GM18870 (cell line): ENCODE data around the gene PHOSPHO1.

ENCODE experiments used
- ATAC-seq: cut with Tn5 transposase; IDR thresholded peaks from one replicate; pipeline ENCODE4 v1.9.1; 2021; ENCODE audit warnings: moderate library complexity; ENCODE audit not compliant: unreplicated experiment

Gene PHOSPHO1

DNA sequence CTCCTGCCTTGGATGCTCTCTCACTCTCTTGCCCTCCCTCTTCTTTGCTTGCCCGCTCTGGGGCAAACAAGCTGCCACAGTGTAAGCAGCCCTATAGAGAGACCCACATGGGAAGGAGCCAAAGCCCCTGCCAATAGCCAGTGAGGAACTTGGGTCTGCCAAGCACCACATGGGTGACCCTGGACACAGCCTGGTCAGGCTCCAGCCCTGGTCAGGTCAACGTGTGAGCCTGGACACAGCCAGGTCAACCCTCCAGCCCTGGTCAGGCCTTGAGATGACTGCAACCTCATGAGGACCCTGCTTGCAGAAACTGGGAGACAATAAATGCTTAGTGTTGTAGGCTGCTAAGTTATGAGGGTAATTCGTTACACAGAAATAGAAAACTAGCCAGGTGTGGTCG lies 14.3 kb upstream of the PHOSPHO1 start:
- no peak for ATAC-seq

DNA sequence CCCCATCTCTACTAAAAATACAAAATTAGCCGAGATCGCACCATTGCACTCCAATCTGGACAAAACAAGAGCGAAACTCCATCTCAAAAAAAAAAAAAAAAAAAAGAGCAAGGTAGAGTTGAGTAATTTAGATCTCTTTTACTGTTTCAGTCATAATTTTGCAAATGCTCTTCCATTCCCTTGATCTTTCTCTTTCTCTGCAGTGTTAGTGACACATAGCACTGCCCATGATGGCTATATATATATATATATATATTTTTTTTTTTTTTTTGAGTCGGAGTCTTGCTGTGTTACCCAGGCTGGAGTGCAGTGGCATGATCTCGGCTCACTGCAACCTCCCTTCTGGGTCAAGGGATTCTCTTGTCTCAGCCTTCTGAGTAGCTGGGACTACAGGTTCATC lies 12.2 kb upstream of the PHOSPHO1 start:
- no peak for ATAC-seq

DNA sequence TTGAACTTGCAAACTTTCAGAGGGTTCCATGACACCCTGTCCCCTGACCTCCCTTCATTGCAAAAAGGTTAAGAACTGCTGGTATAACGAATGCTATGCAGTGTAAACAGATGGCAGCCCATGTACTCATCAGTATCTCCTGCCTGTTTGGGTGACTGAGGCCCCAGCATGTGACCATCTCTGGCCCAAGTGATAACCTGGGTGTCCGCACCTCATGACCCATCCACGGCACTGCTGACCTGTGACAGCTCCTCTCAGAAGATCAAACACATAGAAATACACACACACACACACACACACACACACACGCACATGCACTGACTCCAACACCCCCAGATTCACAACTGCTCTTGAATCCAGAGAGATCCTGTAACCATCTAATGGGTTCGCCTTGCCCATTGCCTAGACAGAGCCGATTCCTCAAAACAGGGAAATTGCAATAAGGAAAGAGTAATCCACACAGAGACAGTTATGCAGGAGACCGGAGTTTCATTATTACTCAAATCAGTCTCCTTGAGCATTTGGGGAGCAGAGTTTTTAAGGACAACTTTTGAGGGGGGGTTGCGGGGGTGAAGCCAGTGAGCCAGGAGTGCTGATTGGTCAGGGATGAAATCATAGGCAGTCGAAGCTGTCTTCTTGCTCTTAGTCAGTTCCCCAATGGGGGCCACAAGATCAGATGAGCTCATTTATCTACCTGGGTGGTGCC lies 11.3 kb upstream of the PHOSPHO1 start:
- no peak for ATAC-seq

DNA sequence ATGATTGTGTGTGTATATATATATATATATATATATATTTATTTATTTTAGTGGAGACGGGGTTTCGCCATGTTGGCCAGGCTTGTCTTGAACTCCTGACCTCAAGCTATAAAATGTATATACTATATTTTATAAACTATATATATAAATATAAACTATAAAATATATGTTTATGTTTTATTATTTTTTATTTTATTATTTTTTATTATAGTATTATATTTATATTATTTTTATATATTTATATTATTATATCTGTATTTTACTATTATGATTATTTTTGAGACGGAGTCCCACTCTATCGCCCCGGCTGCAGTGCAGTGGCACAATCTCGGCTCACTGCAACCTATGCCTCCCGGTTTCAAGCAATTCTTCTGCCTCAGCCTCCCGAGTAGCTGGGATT lies 10.5 kb upstream of the PHOSPHO1 start:
- ATAC-seq, result no peak

DNA sequence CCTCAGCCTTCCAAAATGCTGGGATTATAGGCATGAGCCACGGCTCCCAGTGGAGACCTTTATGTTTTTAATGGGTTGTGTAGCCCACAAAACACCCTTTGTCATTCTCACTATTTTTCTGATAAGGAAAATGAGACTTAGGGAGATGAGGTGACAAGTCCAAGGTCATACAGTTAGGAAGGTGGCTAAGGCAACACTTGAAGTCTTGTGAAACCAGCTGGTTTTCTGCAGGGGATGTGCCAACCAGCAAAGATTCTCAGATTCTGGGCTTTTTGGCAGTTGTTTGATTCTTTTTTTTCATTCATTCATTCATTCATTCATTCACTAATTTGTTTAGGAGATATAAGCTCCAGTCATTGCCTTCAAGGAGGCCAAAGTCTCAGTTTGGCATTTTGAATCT lies 10.0 kb upstream of the PHOSPHO1 start:
- no peak for ATAC-seq

DNA sequence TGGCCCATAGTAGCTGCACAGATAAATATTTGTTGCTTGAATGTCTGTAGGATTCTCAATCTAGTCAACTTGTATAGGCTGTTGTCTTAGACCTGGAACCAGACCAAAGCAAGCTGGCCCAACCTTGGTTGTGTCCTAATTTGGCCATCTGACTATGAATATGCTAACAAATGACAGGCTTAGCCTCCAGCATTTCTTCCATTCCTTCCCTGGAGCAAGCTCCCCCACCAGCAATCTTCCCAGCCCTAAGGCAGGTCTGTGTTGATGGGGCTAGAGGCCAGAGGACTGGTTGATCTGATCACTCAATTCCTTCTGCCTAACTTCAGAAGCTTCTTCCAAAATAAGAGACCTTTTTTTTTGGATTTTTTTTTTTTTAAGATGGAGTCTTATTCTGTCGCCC lies 9.4 kb upstream of the PHOSPHO1 start:
- ATAC-seq, result no peak

DNA sequence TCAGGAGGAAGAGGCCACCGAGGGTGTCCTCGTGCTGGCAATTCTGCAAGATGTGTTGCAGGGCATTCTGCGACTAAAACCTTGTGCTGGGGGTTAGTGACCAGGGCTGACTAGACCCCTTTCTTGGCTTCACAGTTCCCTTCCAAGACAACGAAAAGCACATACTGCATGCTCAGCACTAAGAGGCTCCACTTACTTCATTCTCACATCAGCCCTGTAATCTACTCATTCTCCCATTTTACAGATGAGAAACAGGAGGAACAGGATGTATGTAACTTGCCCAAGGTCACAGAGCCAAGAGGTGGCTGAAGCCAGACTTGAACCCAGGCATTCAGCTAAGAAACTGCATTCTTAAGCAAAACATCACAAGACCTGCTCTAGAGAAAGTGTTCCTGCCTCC lies 5.3 kb upstream of the PHOSPHO1 start:
- no peak for ATAC-seq

DNA sequence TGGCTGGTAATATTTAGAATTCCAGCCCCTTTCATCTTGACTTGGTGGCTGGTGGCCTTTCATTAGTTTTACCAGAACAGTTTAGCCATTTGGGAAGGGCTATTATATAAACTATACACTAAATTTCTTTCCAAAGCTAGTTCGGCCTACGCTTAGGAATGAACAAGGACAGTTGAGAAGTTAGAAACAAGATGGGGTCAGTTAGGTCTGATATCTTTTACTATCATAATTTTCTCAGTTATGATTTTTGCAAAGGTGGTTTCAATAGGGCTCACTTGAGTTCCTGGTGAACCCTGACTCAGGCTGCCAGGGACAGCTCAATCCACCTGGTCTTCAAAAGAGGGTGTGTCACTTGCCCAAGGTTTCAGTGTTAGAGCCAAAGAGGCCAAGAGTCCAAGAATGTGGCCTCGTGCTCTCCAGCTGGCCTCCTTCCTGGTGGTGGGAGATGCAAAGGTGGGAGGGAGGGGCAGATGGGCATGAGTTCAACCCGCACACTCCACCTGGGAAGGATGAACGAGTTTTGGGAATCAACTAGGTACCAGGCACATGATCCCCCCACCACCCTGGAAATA lies 4.0 kb upstream of the PHOSPHO1 start:
- no peak for ATAC-seq

DNA sequence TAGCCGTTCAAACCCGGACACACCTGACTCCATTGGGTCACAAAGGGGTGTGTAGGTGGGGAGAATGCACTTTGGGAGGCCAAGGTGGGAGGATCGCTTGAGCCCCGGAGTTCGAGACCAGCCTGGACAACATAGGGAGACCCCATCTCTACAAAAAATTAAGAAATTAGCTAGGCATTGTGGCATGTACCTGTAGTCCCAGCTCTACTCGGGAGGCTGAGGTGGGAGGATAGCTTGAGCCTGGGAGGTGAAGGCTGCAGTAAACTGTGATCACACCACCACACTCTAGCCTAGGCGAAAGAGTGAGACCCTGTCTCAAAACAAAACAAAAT lies 942 bp upstream of the PHOSPHO1 start:
- ATAC-seq, result no peak

DNA sequence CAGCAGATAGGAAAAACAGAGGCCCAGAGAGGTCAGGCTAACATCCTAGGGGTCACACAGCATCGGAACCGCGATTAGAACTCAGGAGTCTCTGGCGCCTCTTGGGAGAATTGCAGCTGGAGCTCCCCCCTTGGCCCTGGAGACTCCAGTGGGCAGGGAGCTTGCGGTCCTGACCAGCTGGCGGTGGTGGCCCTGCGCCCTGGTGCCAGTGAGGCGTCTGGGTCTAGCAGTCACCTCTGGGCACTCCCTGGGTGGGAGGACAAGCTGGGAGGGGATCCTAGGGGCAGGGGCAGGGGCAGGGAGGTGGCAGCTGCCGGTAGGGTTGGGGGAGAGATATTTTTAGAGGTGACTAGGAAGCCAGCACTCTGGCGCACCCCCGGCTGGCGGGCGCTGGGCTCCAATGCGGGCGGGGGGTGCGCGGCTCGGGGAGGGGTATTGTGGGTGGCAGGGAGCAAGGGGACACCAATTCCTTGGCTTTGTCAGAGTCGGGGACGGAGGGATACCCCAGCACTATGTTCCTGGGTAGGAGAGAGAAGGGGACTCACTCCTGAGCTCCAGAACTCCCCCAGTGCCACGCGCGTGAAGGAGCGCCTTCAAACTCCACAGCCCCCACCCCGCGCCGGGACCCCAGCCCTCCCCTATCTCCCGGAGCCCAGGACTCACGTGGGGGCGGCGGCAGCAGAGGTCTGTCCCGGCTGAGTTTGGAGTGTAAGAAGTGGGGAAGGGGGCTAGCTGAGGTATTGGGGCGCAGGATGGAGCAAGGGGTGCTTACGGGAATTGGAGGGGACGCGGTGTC lies 584 bp downstream of the PHOSPHO1 start:
- no peak for ATAC-seq

DNA sequence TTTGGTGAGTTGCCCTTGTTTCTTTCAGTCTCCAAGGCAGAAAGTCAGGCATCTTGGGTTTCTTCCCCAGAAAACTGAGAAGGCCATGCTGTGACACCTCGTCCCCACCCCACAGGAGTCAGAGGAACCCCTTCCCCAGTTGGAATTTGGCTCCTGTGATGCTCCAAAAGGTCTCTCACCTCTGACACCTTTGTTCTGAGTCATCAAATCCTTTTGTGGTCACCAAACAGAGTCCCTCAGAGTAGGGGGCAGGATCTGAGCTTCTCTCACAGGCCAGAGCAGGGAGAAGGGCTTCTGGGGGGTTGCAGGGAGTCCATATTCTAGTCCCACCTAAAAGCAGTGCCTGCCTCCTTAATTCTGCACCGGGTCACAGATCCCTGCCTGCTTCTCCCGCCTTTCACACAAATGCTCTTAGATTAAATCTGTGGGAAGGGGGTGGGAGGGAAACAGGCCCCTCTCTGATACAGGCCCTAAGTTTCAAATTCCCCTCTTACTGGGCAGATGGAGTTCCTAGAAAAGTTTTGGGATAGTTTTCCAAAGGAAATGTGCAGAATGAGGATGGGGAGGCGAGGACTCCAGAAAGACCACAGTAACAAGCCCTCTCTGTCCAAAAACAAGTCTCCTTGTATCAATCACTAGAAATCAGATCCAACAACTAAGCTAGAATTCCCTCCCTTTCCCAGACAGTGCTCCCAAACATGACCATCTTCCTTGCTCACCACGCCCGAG lies 1.3 kb downstream of the PHOSPHO1 start:
- ATAC-seq, result no peak

DNA sequence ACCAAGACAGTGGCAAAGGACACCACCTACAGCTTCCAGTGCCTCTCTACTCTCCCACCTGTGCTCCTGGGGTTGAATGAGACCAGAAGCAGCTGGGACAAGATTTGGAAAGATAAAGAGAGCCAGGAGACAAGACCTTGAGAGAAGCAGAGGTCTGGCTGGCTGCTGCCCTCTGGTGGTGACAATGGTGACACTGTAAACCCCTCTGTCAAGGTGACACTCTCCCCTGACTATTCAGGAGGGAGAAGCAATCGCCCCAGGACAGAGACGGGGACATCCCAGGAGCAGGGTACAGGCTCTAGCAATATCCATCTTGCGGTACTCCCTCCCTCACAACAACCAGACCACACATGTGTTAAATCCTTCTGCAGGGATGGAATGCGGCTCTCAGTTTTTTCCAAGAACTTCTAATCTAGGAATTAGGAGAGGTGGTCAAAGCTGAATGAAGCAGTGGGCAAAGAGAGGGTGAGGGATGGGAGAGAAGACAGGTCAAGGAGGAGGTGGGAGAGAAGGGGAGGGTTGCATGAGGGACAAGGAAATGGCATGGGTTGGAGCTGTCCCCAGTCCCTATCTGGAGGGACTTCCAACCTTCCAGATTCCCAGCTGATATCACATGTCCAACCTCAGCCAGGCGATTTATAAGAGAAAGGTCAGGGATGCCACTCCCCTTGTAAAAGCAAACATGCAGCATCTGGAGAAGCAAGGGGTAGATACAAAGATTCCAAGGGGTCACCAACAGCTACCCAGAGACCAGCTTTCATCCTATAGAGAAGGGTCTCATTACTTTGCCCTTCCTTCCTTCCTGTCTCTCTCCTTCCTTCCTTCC lies 2.9 kb downstream of the PHOSPHO1 start:
- no peak for ATAC-seq

DNA sequence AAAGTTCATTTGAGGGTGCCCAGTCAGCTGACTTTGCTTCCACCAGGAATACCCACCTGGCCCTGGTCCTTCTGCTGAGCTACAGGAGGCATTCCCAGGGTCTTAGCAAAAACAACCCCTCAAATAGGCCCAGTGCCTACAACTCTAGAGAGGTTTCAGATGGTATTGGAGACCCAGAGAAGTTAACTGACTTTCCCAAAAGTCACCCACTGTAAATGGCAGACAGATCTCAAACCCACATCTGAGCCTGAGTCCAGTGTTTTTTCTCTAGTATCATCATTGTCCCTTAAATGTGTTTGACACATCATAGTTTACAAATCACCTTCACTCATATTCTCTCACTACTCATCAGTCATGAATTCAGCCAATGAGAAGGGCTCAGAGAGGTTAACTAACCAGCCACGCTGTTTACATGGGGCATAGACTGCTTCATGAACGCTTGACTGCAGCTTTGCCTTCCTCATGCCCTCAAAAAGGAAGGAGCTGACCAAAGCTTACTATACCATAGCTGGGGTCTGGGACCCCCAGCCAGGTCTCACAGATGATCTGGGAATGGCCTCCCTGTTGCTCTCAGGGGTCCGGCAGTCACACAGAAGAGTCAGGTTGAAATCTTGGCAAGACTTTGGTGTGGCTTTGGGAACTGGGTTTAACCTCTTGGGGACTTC lies 3.7 kb downstream of the PHOSPHO1 start:
- no peak for ATAC-seq

DNA sequence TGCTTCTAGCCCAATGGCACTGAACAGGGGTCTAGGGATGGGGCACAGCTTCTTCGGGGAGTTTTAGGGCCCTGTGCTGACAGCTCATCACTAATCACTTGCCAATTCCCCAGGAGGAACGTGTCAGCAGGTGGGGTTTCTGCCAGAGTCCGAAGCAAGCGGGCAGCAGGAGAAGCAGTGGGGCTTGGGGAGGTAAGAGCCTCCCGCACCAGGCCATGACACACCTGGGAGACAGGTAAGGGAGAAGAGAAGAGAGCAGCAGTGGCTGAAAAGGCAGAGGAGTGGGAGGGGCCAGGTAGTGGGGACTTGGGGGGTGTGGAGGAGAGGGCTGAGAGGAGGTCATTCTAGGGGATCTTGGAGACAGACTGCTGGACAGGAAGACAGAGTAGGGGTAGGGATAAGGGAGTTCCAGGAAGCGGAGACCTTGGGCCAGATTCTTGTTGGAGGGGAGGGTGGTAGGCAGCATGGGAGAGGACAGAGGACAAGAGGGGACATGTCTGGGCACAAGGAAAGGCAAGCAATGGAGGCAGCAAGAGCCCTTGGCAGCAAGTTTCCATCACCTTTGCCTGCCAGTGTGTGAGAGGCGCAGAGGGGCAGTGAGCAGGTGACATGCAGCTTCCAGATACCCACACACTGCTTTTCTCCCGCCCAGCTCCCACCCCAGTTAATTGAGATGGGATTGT lies 4.9 kb downstream of the PHOSPHO1 start:
- ATAC-seq, result no peak

DNA sequence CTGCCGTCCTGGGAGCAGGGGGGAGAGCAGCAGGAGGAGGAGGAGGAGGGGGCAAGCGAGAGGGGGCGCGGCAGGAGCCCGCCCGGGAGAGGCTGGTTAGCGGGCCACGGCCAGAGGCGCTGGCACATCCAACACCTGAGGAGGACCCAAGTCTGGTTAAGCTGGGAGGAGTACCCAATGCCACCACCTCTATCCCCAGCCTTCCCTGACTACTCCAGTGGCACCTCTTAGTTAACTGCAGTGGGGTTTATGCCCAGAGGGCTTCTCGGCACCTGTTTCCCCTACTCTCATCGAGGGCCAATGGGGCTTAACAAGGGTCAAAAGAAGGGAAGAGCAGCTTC lies 5.6 kb downstream of the PHOSPHO1 start:
- no peak for ATAC-seq

DNA sequence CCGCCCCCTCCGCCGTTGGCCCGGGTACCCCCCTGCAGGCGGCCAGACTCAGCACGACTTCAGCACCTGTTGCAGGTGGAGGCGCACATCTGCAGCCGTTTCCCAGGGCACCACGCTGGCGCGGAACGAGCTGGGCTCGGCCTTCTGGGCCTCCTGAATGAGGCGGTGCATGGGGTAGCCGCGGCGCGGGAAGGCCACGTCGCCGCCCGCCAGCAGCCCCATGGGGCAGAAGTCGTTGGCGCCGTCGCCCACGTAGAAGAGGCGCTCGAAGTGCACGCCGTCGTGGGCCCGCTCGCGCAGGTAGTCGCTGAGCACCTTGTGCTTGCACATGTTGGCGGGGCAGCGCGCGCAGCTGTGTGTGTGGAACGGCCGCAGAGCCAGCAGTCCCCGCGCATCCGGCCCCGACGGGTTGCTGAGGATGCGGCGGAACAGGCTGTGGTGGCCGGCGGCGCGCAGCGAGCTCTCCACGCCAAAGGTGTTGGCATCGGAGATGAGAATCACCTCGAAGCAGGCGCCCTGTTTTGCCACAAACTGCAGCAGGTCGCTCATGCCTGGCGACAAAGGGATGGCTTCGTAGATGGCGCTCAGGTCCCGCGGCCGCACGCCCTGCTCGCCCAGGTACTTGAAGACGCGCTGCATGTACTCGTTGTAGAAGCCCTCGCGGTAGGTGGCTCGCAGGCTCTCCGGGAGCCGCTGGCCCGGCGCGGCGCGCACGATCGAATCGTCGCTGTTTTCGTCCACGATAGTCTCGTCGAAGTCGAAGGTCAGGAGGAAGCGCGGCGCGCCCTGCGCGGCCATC lies 6.2 kb downstream of the PHOSPHO1 start:
- ATAC-seq, result no peak

DNA sequence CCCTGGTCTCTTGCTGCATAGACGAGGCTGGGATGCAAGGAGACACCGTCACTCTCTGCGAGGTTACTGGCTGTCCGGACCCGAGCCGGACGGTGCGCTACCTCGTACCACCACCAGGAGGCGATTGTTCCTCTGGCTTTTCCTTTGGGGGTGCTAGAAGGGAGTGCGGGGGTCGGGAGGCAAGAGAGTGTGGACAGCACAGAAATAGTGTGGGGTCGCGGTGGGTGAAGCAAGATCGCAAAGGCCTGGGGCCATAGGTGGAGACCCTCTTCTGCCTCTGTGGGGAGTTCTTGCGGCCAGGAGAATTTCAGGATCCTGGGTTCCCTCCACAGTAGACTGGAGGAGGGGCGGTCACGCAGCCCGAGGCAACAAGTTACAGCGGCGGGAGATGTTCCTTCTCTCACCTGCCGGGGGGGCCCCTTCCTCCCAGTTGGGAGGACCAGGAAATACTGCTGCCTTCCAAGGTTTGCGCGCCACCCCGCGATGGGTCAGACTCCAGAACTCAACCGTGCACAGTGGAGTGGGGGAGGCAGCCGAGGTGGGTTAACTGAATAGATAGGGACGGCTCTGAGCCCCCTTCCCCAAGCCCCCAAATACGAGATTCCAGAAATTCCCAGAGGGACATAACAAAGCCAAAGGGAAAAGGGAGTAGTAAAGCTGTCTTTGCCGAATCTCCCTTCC lies 6.9 kb downstream of the PHOSPHO1 start:
- ATAC-seq, result no peak

DNA sequence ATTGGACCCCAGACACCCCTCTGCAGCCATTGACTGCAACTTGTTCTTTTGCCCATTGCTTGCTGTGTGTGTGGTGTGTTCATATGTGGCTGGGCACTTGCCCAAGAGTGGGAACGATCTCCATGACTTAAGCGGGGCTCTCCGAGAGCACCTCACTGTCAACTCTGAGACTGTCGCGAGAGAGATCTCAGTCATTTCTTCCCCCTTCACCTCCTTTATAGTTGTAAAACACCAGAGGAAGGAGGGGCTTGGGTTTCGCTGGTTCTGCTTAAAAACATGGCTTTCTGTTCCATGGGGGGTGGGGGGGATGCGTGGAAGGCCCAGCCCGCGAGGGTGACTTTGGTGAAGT lies 7.4 kb downstream of the PHOSPHO1 start:
- ATAC-seq, result no peak

DNA sequence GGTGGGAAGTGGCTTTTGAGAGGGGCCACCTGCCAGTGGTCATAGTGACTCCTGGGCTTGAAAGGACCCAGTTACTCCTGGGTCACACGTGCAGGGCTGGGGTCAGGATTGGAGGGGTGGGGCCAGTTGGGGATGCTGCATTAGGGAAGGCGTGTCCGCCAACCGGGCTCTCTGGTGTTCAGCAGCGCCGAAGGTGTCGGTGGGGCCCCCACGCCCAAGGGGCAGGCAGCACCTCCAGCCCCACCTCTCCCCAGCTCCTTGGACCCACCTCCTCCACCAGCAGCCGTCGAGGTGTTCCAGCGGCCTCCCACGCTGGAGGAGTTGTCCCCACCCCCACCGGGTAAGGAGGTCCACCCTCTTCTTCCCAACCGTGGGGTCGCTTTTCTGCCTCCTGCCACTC lies 10.6 kb downstream of the PHOSPHO1 start:
- ATAC-seq, result no peak
